CD4-positive, CD25-positive, alpha-beta regulatory T cell (primary cell): ENCODE results near the gene PSMD1. TPM values are rescaled to one million over a fixed set of nuclear protein-coding genes. Genes with fewer than 3 reads are reported as not detected.
"Not testable (repeated sequence)": the region's sequence is repeated elsewhere in the genome, so short reads cannot be mapped to it uniquely, and the experiment has no call there.

Source experiments
- ATAC-seq, 2 donors: fragments of 150-1000 bp; cut with Tn5 transposase; one replicate each; pipeline ENCODE4 v1.10.0; 2021; ENCODE audit warnings: low read depth in 2 of 2, moderate number of reproducible peaks in 2 of 2, moderate library complexity in 1 of 2
- DNase-seq, 3 donors: peaks; one replicate each; pipeline versions ENCODE4 v3.0.0 to v3.0.0-alpha.2; 2012 to 2022; ENCODE audit warnings: mixed read lengths in 1 of 3
- H3K27ac ChIP-seq: one replicate; pipeline ENCODE4 v1.7.0; 2013; ENCODE audit warnings: mild to moderate bottlenecking, low read length; ENCODE audit not compliant: insufficient read depth, poor library complexity, severe bottlenecking
- H3K27me3 ChIP-seq: one replicate; pipeline ENCODE4 v1.7.0; 2013; ENCODE audit warnings: low read length; ENCODE audit not compliant: control insufficient read depth, insufficient read depth
- H3K36me3 ChIP-seq: one replicate; pipeline ENCODE4 v1.7.0; 2013; ENCODE audit warnings: mild to moderate bottlenecking, low read length, moderate library complexity; ENCODE audit not compliant: control insufficient read depth, insufficient read depth
- H3K4me1 ChIP-seq: 2 replicates; pipeline ENCODE4 v1.7.0; 2013; ENCODE audit warnings: mild to moderate bottlenecking, low read length; ENCODE audit not compliant: insufficient read depth, control insufficient read depth, poor library complexity, severe bottlenecking
- H3K4me3 ChIP-seq: one replicate; pipeline ENCODE4 v1.7.0; 2013; ENCODE audit warnings: low read depth, mild to moderate bottlenecking, low read length, moderate library complexity
- H3K9me3 ChIP-seq, 2 experiments: 1 replicate in 1 of 2; 2 replicates in 1 of 2; pipeline ENCODE4 v1.7.0; 2013; ENCODE audit warnings: low read length in 2 of 2, mild to moderate bottlenecking in 1 of 2, moderate library complexity in 1 of 2; ENCODE audit not compliant: control insufficient read depth in 2 of 2
- H3K27ac Mint-ChIP-seq, 3 donors: one replicate each; pipeline ENCODE4 v1.8.0; 2020 to 2022; ENCODE audit warnings: mild to moderate bottlenecking in 3 of 3, mixed read lengths in 3 of 3, moderate library complexity in 2 of 3
- H3K27me3 Mint-ChIP-seq: one replicate; pipeline ENCODE4 v1.8.0; 2022; ENCODE audit warnings: mild to moderate bottlenecking, mixed read lengths
- H3K36me3 Mint-ChIP-seq: one replicate; pipeline ENCODE4 v1.8.0; 2020; ENCODE audit warnings: mixed read lengths
- H3K4me1 Mint-ChIP-seq, 4 donors: one replicate each; pipeline ENCODE4 v1.8.0; 2020 to 2022; ENCODE audit warnings: mixed read lengths in 4 of 4, mild to moderate bottlenecking in 1 of 4
- H3K4me3 Mint-ChIP-seq, 4 donors: one replicate each; pipeline ENCODE4 v1.8.0; 2020 to 2022; ENCODE audit warnings: mild to moderate bottlenecking in 4 of 4, mixed read lengths in 4 of 4, moderate library complexity in 3 of 4
- H3K9me3 Mint-ChIP-seq, 7 donors: one replicate each; pipeline ENCODE4 v1.8.0; 2020 to 2022; ENCODE audit warnings: mixed read lengths in 7 of 7, mild to moderate bottlenecking in 3 of 7, moderate library complexity in 2 of 7
- polyA plus RNA-seq, 4 donors: library from polyadenylated mRNA; unstranded; fragments of 300-500 nt; fragmentation: Illumina TruSeq; gene quantifications; one replicate each; pipeline ENCODE4 v1.2.3, GENCODE V29; 2021
- total RNA-seq: library from RNA; stranded (reverse); gene quantifications from one replicate; pipeline ENCODE4 v1.2.3, GENCODE V29; 2022

PSMD1 gene
- total and polyA plus RNA-seq, 5 donors from 2014 or later = 45.0 to 70.7 (median 61.5) TPM

DNA sequence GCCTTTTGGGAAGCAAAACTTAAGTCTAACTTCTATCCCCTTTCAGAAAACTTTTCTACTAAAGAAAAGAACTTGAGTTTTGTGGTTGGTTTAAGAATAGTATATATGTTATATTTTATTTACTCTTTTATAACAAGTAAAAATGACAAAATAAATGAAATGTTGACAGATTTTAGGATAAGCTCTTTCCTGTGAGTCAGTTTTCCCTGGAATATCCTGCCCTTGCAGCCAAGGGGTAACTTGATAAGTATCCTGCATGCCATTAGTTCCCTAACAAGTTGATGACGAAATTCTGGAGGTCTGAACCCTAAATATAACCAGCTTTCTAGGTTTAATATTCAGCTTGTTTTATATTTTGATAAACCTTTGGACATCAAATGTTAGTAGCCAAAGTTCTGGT is 75.5 kb downstream of the PSMD1 start:
- no peaks in the 10 kb centered on the region for H3K4me1 ChIP-seq
- Mint-ChIP-seq H3K27ac (no peak overlapping the region), H3K9me3 (no peaks in the 10 kb centered on the region), H3K27me3 (no peaks in the 10 kb centered on the region), H3K4me1 (peaks cover 3 to 15% (median 7%) of the 10 kb centered on the region in 4 donors), H3K4me3 (no peak overlapping the region), H3K36me3 (no peaks in the 10 kb centered on the region)
- DNase-seq (no peak), ATAC-seq (no peak)
- H3K27ac ChIP-seq = no peak overlapping the region
- no peaks in the 10 kb centered on the region for H3K36me3 ChIP-seq
- no peaks in the 10 kb centered on the region for H3K27me3 ChIP-seq
- no peak overlapping the region for H3K4me3 ChIP-seq
- no peaks in the 10 kb centered on the region for H3K9me3 ChIP-seq

DNA sequence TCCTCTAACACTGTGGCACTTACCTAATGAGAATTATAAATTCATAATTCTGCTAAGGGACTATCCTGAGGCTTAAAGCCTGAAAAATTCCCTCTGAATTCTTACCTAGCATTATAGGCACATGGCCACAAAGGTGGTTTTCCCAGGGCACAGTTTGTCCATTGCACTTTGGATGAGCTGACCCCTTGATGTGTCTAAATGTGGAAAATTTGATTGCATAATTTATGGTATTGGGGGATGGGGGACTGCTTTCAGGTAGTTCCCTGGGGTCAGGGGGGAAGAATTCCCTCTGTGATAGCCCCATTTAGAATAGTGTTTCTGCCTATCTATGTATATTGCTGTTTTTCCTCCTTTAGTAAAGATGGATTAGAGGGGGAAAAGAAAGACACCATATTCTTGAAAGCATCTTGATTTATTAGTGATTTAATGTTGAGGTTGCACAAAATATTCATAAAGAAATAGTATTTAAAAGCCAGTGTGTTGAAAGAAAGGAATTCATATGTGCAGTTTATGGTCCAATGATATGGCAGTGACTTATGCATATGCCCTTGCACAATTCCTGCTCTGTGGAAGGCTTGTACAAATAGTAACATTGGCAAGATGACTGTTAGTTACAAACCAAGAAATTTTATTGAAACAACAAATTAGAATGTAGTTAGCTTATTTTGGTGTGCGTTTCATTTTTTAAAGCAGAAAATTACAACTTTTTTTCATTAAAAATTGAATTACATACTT is 76.9 kb downstream of the PSMD1 start:
- H3K27ac Mint-ChIP-seq = no peak overlapping the region
- H3K27me3 ChIP-seq = no peaks in the 10 kb centered on the region
- no peaks in the 10 kb centered on the region for H3K9me3 Mint-ChIP-seq
- peaks cover 6 to 15% (median 9%) of the 10 kb centered on the region in 4 donors for H3K4me1 Mint-ChIP-seq
- ATAC-seq (no peak), DNase-seq (no peak)
- no peak overlapping the region for H3K4me3 Mint-ChIP-seq
- no peak overlapping the region for H3K4me3 ChIP-seq
- H3K27me3 Mint-ChIP-seq = no peaks in the 10 kb centered on the region
- H3K4me1 ChIP-seq = no peaks in the 10 kb centered on the region
- no peaks in the 10 kb centered on the region for H3K36me3 ChIP-seq
- H3K27ac ChIP-seq = no peak overlapping the region
- peaks cover 8% of the 10 kb centered on the region for H3K36me3 Mint-ChIP-seq
- no peaks in the 10 kb centered on the region for H3K9me3 ChIP-seq

DNA sequence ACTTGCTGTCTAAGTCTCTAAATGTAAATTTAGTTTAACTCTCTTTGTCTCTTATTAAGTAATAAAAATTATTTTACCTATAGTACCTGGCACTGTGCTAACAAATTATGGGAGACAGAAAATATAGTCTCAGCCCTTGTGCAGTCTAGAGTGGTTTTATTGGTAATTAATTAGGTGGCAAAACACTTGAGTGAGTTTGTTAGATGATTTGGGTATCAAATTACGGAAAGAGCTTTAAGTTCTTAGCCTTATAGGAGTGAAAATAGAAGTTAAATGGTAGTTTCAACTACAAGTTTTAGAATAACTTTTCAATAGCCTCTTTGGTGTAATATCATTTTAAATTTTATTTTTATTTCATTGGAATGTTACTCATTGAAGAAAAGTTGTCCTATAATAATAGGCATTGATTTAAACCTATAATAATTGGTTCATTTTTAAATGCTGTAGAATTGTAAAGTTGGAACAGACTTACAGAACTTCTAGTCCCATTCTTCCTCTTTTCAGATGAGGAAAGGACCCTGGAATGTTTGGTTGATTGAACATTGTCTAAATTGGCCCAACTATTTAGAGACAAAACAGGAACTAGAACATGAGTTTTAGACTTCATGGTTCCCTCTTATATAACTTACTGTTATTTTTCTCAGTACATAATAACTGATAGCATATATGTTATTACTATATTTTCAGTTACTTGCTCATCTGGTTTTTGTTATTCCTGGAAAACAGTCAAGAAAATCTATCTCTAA is 78.4 kb downstream of the PSMD1 start:
- Histone ChIP-seq H3K27me3 (no peaks in the 10 kb centered on the region), H3K36me3 (peaks cover 3% of the 10 kb centered on the region), H3K27ac (no peak overlapping the region), H3K4me1 (no peaks in the 10 kb centered on the region), H3K9me3 (no peaks in the 10 kb centered on the region), H3K4me3 (no peak overlapping the region)
- Mint-ChIP-seq H3K36me3 (peaks cover 8% of the 10 kb centered on the region), H3K27me3 (no peaks in the 10 kb centered on the region), H3K4me1 (peaks cover 5 to 11% (median 7%) of the 10 kb centered on the region in 4 donors), H3K4me3 (no peak overlapping the region), H3K9me3 (no peaks in the 10 kb centered on the region), H3K27ac (no peak overlapping the region)
- no peak for ATAC-seq
- no peak for DNase-seq

DNA sequence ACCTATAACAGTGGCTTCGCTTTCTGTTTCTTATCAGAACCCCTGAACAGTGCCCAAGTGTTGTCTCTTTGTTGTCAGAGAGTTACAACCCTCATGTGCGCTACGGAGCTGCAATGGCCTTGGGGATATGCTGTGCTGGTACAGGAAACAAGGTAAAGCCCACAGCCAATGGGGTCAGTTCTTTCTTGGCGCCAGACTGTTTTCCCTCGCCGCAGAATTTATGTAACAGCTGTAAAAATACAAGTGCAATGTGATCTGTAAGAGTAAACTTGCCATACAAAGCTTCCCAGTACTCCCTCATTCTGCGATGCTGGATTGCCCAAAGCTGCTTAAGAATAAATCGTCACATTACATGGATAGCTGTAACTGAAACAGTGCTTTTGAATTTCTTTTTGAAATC is 82.0 kb downstream of the PSMD1 start:
- Mint-ChIP-seq H3K4me1 (peaks cover 6 to 15% (median 8%) of the 10 kb centered on the region in 4 donors), H3K36me3 (peaks cover 12% of the 10 kb centered on the region), H3K27ac (no peak overlapping the region), H3K4me3 (no peak overlapping the region), H3K9me3 (no peaks in the 10 kb centered on the region), H3K27me3 (no peaks in the 10 kb centered on the region)
- Histone ChIP-seq H3K36me3 (peaks cover 6% of the 10 kb centered on the region), H3K4me3 (no peak overlapping the region), H3K27ac (no peak overlapping the region), H3K4me1 (no peaks in the 10 kb centered on the region), H3K27me3 (no peaks in the 10 kb centered on the region), H3K9me3 (no peaks in the 10 kb centered on the region)
- ATAC-seq = no peak
- DNase-seq = no peak

DNA sequence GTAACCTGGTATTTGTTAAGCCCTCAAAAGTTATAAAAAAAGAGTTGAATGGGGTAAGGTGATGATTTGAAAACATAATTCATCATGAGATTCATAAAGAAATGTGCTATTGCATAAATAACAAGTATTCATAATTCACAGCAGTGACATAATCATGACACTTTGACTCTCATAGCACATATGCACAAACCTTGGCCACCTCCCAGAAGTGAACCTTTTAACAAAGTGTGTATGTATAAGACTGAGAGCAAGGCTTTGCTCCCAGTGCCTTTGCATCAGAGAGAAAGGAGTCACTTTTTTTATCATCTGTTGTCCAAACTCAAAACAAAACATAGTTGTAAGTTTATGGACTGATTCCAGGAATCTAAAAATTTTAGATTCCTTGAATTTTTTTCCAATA is 83.1 kb downstream of the PSMD1 start:
- Histone ChIP-seq H3K27me3 (no peaks in the 10 kb centered on the region), H3K27ac (no peak overlapping the region), H3K4me3 (no peak overlapping the region), H3K4me1 (no peaks in the 10 kb centered on the region), H3K36me3 (peaks cover 6% of the 10 kb centered on the region), H3K9me3 (no peaks in the 10 kb centered on the region)
- Mint-ChIP-seq H3K27ac (no peak overlapping the region), H3K4me3 (no peak overlapping the region), H3K4me1 (peaks cover 0 to 15% (median 5%) of the 10 kb centered on the region in 4 donors), H3K27me3 (no peaks in the 10 kb centered on the region), H3K9me3 (no peaks in the 10 kb centered on the region), H3K36me3 (peaks cover 14% of the 10 kb centered on the region)
- ATAC-seq (no peak), DNase-seq (no peak)

DNA sequence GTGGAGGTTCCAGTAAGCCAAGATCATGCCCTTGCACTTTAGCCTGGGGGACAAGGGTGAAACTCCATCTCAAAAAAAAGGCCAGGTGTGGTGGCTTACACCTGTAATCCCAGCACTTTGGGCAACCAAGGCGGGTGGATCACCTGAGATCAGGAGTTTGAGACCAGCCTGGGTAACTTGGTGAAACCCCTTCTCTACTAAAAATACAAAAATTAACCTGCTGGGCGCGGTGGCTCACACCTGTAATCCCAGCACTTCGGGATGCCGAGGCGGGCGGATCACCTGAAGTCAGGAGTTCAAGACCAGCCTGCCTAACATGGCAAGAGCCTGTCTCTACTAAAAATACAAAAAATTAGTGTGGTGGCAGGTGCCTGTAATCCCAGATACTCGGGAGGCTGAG is 84.1 kb downstream of the PSMD1 start:
- not testable (repeated sequence) for H3K27me3 ChIP-seq, H3K9me3 Mint-ChIP-seq, H3K4me3 ChIP-seq, H3K9me3 ChIP-seq, H3K36me3 ChIP-seq, H3K27ac Mint-ChIP-seq, H3K27me3 Mint-ChIP-seq, ATAC-seq, H3K27ac ChIP-seq, H3K4me3 Mint-ChIP-seq, DNase-seq, H3K4me1 ChIP-seq
- peaks cover 0 to 15% (median 5%) of the 10 kb centered on the region in 4 donors for H3K4me1 Mint-ChIP-seq
- H3K36me3 Mint-ChIP-seq = peaks cover 18% of the 10 kb centered on the region

DNA sequence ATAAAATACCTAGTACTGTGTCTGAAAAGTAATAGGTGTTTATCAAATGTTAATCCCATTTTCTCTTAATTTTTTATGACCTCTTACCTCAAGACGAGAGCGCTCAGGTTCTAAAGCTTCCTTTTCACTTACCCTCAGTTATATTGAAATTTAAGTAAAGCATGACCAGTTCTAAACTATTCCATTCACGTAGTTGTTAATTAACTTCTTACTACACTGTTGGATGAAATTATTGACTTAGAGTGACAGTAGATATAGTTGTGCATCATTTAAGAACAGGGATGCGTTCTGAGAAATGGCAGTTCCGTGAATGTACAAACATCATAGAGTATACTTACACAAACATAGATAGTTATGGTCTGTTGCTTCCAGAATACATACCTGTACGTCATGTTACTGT is 88.2 kb downstream of the PSMD1 start:
- H3K4me3 Mint-ChIP-seq = no peak overlapping the region

More for the DNA sequence above, 88.2 kb downstream of the PSMD1 start:
- H3K9me3 ChIP-seq = no peaks in the 10 kb centered on the region
- H3K27ac ChIP-seq = no peak overlapping the region
- no peak overlapping the region for H3K4me3 ChIP-seq
- Mint-ChIP-seq H3K4me1 (peaks cover 0 to 11% (median 3%) of the 10 kb centered on the region in 4 donors), H3K9me3 (no peaks in the 10 kb centered on the region), H3K27me3 (no peaks in the 10 kb centered on the region), H3K27ac (peak overlapping the region in 1 of 3 donors; percentile 57), H3K36me3 (peaks cover 40% of the 10 kb centered on the region)
- DNase-seq = no peak
- no peaks in the 10 kb centered on the region for H3K4me1 ChIP-seq
- no peak for ATAC-seq
- H3K27me3 ChIP-seq = no peaks in the 10 kb centered on the region
- peaks cover 33% of the 10 kb centered on the region for H3K36me3 ChIP-seq
